ENCODE measurements around the gene LTO1. TPM values are rescaled to one million over a fixed set of nuclear protein-coding genes. Genes with fewer than 3 reads are reported as not detected.

Gene LTO1
- 19.8 to 24.3 TPM (median 22.9 TPM) in 3 replicates for polyA plus RNA-seq
- polyA plus RNA-seq (2011; ENCODE audit: low read depth): 18.0 TPM
- 14.2 and 16.1 TPM in 2 replicates for polyA plus RNA-seq (2011; cell fraction: cytosol; rRNA removed)
- polyA plus RNA-seq (2011; cell fraction: nucleus; rRNA removed): 49.3 and 58.7 TPM in 2 replicates
- polyA plus RNA-seq (2012; ENCODE audit: low replicate concordance): 14.2 and 15.2 TPM in 2 replicates
- polyA minus RNA-seq: 8.4 to 11.2 TPM (median 10.8 TPM) in 3 replicates
- polyA minus RNA-seq (2011; cell fraction: cytosol; rRNA and poly(A)+ RNA removed): 5.6 TPM
- 15.1 and 16.9 TPM in 2 replicates for polyA minus RNA-seq (2011; cell fraction: nucleus; rRNA and poly(A)+ RNA removed)

GRCh38 chr11:69674886-69675714 lies at the start of gene LTO1:
Gene LTO1, minus strand, starts transcription at chr11:69675353. Its CDS starts 114 bp downstream, at chr11:69675239.
- dilution Hi-C loops (cut with MboI; ENCODE audit: extremely low pct_ligation_motif_present, low sequenced_read_pairs): no loop called here
- H3K36me3 ChIP-seq (ENCODE audit: control insufficient read depth in 2 of 2, extremely low read depth in 1 of 2, insufficient read depth in 2 of 2, low read length in 2 of 2): peaks cover 9 to 13% of the 10 kb centered on the region in 2 experiments
- H3K27me3 ChIP-seq (ENCODE audit: control insufficient read depth, extremely low read depth, insufficient read depth, low read length): no peaks in the 10 kb centered on the region
- peaks cover 25% of the 10 kb centered on the region for H3K79me2 ChIP-seq (ENCODE audit: control insufficient read depth, insufficient read depth, low read length)
- H3K27ac ChIP-seq (ENCODE audit: control insufficient read depth, insufficient read depth, low read length): peak within 1 kb of the TSS; percentile 88
- peak within 1 kb of the TSS; percentile 87 for H2AFZ ChIP-seq (ENCODE audit: control insufficient read depth, low read length)
- peak within 1 kb of the TSS; percentile 80 to 98 (median 84) for H3K4me3 ChIP-seq (ENCODE audit: control insufficient read depth in 2 of 3, extremely low read depth in 1 of 3, insufficient read depth in 2 of 3, low read depth in 1 of 3, low read length in 3 of 3)
- H4K20me1 ChIP-seq (ENCODE audit: control insufficient read depth, extremely low read depth, insufficient read depth, low read length): peaks cover 2% of the 10 kb centered on the region
- DNase-seq (ENCODE audit: low read depth, low spot score) (peak; percentile 72), FAIRE-seq (peak; percentile 23)
- peaks cover 6% of the 10 kb centered on the region for H3K4me1 ChIP-seq (ENCODE audit: control insufficient read depth, extremely low read depth, insufficient read depth, low read length)
- H3K9me3 ChIP-seq (ENCODE audit: control insufficient read depth, low read depth, low read length): no peaks in the 10 kb centered on the region
- H3K4me2 ChIP-seq (ENCODE audit: control insufficient read depth, extremely low read depth, insufficient read depth, low read depth, low read length): peak within 1 kb of the TSS; percentile 97
- H3K9ac ChIP-seq (ENCODE audit: control insufficient read depth, extremely low read depth, insufficient read depth, low read length): peak within 1 kb of the TSS; percentile 91
- no peaks in the 10 kb centered on the region for H3K9me1 ChIP-seq (ENCODE audit: control insufficient read depth, extremely low read depth, insufficient read depth, low read length)
- TF ChIP-seq EZH2 (IDR thresholded peaks at IDR 0.05; ENCODE audit: low read length) (no peak), CTCF (optimal IDR thresholded peaks at IDR 0.05 in 1 of 3, IDR thresholded peaks at IDR 0.05 in 1 of 3, conservative IDR thresholded peaks at IDR 0.05 in 1 of 3; ENCODE audit: extremely low read depth in 1 of 3, insufficient read depth in 2 of 3, low read length in 3 of 3) (no peak)

GRCh38 chr11:69721745-69722144 lies 46.6 kb upstream of the LTO1 start:
- H3K4me3 ChIP-seq (ENCODE audit: control insufficient read depth in 2 of 3, extremely low read depth in 1 of 3, insufficient read depth in 2 of 3, low read depth in 1 of 3, low read length in 3 of 3): no peak overlapping the region
- no peak for DNase-seq (ENCODE audit: low read depth, low spot score)
- no peak overlapping the region for H3K27ac ChIP-seq (ENCODE audit: control insufficient read depth, insufficient read depth, low read length)
- H3K9me1 ChIP-seq (ENCODE audit: control insufficient read depth, extremely low read depth, insufficient read depth, low read length): no peaks in the 10 kb centered on the region
- dilution Hi-C loops (cut with MboI; ENCODE audit: extremely low pct_ligation_motif_present, low sequenced_read_pairs): no loop called here
- no peaks in the 10 kb centered on the region for H3K79me2 ChIP-seq (ENCODE audit: control insufficient read depth, insufficient read depth, low read length)
- H3K27me3 ChIP-seq (ENCODE audit: control insufficient read depth, extremely low read depth, insufficient read depth, low read length): peaks cover 38% of the 10 kb centered on the region
- no peaks in the 10 kb centered on the region for H3K9me3 ChIP-seq (ENCODE audit: control insufficient read depth, low read depth, low read length)
- H2AFZ ChIP-seq (ENCODE audit: control insufficient read depth, low read length): no peak overlapping the region
- TF ChIP-seq EZH2 (IDR thresholded peaks at IDR 0.05; ENCODE audit: low read length) (no peak), CTCF (optimal IDR thresholded peaks at IDR 0.05 in 1 of 3, IDR thresholded peaks at IDR 0.05 in 1 of 3, conservative IDR thresholded peaks at IDR 0.05 in 1 of 3; ENCODE audit: extremely low read depth in 1 of 3, insufficient read depth in 2 of 3, low read length in 3 of 3) (peak in 2 of 3 experiments; percentile 47 to 50)
- H4K20me1 ChIP-seq (ENCODE audit: control insufficient read depth, extremely low read depth, insufficient read depth, low read length): no peaks in the 10 kb centered on the region
- H3K4me1 ChIP-seq (ENCODE audit: control insufficient read depth, extremely low read depth, insufficient read depth, low read length): no peaks in the 10 kb centered on the region
- FAIRE-seq: no peak
- H3K36me3 ChIP-seq (ENCODE audit: control insufficient read depth in 2 of 2, extremely low read depth in 1 of 2, insufficient read depth in 2 of 2, low read length in 2 of 2): no peaks in the 10 kb centered on the region
- no peak overlapping the region for H3K4me2 ChIP-seq (ENCODE audit: control insufficient read depth, extremely low read depth, insufficient read depth, low read depth, low read length)
- H3K9ac ChIP-seq (ENCODE audit: control insufficient read depth, extremely low read depth, insufficient read depth, low read length): no peak overlapping the region

Data from keratinocyte (primary cell).